Neural progenitor cell (in vitro differentiated cells): ENCODE results near the gene UROS.

Source experiments
- CTCF ChIP-seq: fragments of 200-600 bp; sonication (generic); IDR thresholded peaks from 2 replicates; pipeline ENCODE4 v1.5.1; 2017; ENCODE audit warnings: antibody characterized with exemption, mild to moderate bottlenecking
- EZH2phosphoT487 ChIP-seq: fragments of 200-600 bp; sonication (generic); IDR thresholded peaks from 2 replicates; pipeline ENCODE4 v1.6.1; 2017; ENCODE audit warnings: antibody characterized with exemption

- peak; percentile 89 for TF ChIP-seq CTCF
- no peak for TF ChIP-seq EZH2phosphoT487
Measured at GRCh38 chr10:125868372-125868975, 45.4 kb upstream of the UROS start.
